ENCODE results near the gene NDUFV1.

DNA sequence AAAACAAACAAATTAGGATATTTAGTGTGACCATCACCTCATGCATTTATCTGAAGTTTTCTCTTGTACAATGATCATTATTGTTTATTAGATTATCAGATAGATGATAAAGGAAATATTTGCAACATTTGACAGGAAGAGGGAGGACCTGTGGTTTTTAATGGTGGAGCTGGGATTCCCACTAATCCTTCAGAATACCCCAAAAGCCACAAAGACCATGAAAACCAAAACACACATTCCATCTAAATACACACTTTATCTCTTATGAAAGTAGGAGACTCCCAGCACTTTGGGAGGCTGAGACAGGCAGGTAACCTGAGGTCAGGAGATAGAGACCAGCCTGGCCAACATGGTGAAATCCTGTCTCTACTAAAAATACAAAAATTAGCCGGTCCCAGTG is 7.6 kb upstream of the NDUFV1 start:
- TF ChIP-seq POLR2A (IDR thresholded peaks at IDR 0.05; ENCODE audit: low read length) (no peak), GATA1 (IDR thresholded peaks at IDR 0.05; ENCODE audit: low read depth, low read length) (no peak)
